ENCODE measurements around the gene PLD2. TPM values are rescaled to one million over a fixed set of nuclear protein-coding genes. Genes with fewer than 3 reads are reported as not detected.

Gene PLD2
- total RNA-seq, 1 donor from 2014 or later = 64.5 TPM

- Histone ChIP-seq H3K27ac (no peak overlapping the region), H3K4me1 (peaks cover 0 to 9% of the 10 kb centered on the region in 2 donors)
These were observed 30.7 kb downstream of the PLD2 start for GRCh38 chr17:4837471-4838308.

GRCh38 chr17:4838309-4838785, 31.4 kb downstream of the PLD2 start:
- Histone ChIP-seq H3K27me3 (no peaks in the 10 kb centered on the region), H3K36me3 (no peaks in the 10 kb centered on the region), H3K27ac (no peak overlapping the region), H3K4me1 (peaks cover 0 to 9% of the 10 kb centered on the region in 2 donors), H3K4me3 (no peak overlapping the region), H3K9me3 (no peaks in the 10 kb centered on the region)
- TF ChIP-seq CTCF (IDR thresholded peaks at IDR 0.05) = no peak
- intact Hi-C loops (cut with DNase I) = loop anchor here (5.0 kb wide), 1 partner anchor 44 kb away; no protein-coding TSS in a partner anchor
- DNase-seq (ENCODE audit: low spot score in 2 of 2) = no peak

More at GRCh38 chr17:4837471-4838308, 30.7 kb downstream of the PLD2 start:
- Histone ChIP-seq H3K9me3 (no peaks in the 10 kb centered on the region), H3K36me3 (no peaks in the 10 kb centered on the region), H3K27me3 (no peaks in the 10 kb centered on the region), H3K4me3 (no peak overlapping the region)
- intact Hi-C loops (cut with DNase I) = loop anchor here (5.0 kb wide), 1 partner anchor 45 kb away; no protein-coding TSS in a partner anchor
- no peak for DNase-seq (ENCODE audit: low spot score in 2 of 2)
- no peak for TF ChIP-seq CTCF (IDR thresholded peaks at IDR 0.05)

- DNase-seq (ENCODE audit: low spot score in 2 of 2) = no peak
- H3K36me3 ChIP-seq = no peaks in the 10 kb centered on the region
- H3K9me3 ChIP-seq = no peaks in the 10 kb centered on the region
- no peak overlapping the region for H3K27ac ChIP-seq
- no peaks in the 10 kb centered on the region for H3K27me3 ChIP-seq
- no peak overlapping the region for H3K4me3 ChIP-seq
- H3K4me1 ChIP-seq = peaks cover 0 to 6% of the 10 kb centered on the region in 2 donors
- intact Hi-C loops (cut with DNase I) = loop anchor here (5.0 kb wide), 1 partner anchor 43 kb away; no protein-coding TSS in a partner anchor
- TF ChIP-seq CTCF (IDR thresholded peaks at IDR 0.05) = no peak
These were observed 32.3 kb downstream of the PLD2 start for GRCh38 chr17:4839221-4839620.

DNA sequence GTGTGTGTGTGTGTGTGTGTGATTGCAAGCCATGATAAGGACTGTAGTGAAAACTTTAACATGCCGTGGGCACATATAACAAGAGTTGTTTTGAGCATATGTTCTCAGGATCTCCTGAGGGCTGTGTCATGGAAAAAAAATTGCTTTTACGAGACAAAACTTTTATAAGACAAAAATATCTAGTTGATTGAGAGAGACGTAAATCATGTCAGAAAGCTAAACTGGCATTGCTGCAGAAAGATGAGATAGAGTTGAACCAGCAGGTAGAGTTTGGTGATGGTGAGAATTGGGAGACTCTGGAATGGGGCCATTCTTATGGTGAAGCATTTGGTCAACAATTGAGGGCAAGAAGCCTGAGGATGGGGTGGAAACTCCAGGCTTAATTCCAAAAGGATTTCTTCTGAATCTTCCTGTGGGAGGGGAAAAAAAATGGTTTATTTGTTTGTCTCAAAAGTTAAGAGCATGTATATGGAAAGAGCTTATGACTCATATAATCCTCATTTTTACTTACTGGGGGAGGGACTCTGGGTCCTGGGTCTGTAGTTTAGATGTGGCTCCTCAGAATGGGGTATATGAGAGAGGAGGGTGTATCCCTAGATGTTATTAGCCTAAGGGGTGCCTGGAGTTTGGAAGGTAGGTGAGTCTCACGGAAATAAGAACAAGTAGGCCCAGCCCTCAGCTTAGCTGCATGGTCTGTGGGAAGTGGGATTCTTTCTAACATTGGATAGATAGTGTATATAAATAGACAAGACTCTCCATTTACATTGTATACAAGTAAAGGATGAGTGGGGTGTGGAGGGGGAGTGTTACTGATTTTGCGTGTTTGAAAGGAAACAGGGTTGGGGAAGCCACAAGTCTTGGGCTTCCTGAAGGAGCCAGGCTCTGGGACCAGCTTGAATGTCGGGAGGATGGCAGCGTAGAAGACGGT, 33.3 kb downstream of the PLD2 start:
- no peak for TF ChIP-seq CTCF (IDR thresholded peaks at IDR 0.05)
- DNase-seq (ENCODE audit: low spot score in 2 of 2) = no peak
- Histone ChIP-seq H3K27me3 (no peaks in the 10 kb centered on the region), H3K36me3 (no peaks in the 10 kb centered on the region), H3K4me1 (no peaks in the 10 kb centered on the region), H3K27ac (no peak overlapping the region), H3K9me3 (no peaks in the 10 kb centered on the region), H3K4me3 (no peak overlapping the region)
- intact Hi-C loops (cut with DNase I) = loop anchor here (5.0 kb wide), 1 partner anchor 42 kb away; no protein-coding TSS in a partner anchor

GRCh38 chr17:4840893-4841242, 33.9 kb downstream of the PLD2 start:
- H3K27me3 ChIP-seq = no peaks in the 10 kb centered on the region
- no peaks in the 10 kb centered on the region for H3K9me3 ChIP-seq
- no peaks in the 10 kb centered on the region for H3K4me1 ChIP-seq
- no peak overlapping the region for H3K27ac ChIP-seq
- H3K4me3 ChIP-seq = no peak overlapping the region
- intact Hi-C loops (cut with DNase I) = no loop called here
- DNase-seq (ENCODE audit: low spot score in 2 of 2) = no peak
- no peaks in the 10 kb centered on the region for H3K36me3 ChIP-seq
- no peak for TF ChIP-seq CTCF (IDR thresholded peaks at IDR 0.05)
